ENCODE data around the gene NPW.

The NPW gene

GRCh38 chr16:2026461-2027023 is 7.0 kb downstream of the NPW start, which contains the start of gene NHERF2:
TSS of gene NHERF2 (plus strand) at chr16:2026902. CDS start at chr16:2027006, 104 bp downstream.
- H3K4me3 ChIP-seq (ENCODE audit: low read depth, low read length) = peak within 1 kb of the TSS; percentile 61
- in situ Hi-C loops (cut with HindIII; ENCODE audit: low sequenced_read_pairs) = no loop called here
- TF ChIP-seq CTCF (IDR thresholded peaks at IDR 0.05; ENCODE audit: low read depth, low read length) = no peak
- DNase-seq (ENCODE audit: low read depth, low spot score) = no peak

GRCh38 chr16:2027024-2028010 is 7.7 kb downstream of the NPW start:
- peak overlapping the region; percentile 61 for H3K4me3 ChIP-seq (ENCODE audit: low read depth, low read length)
- DNase-seq (ENCODE audit: low read depth, low spot score) = no peak
- no peak for TF ChIP-seq CTCF (IDR thresholded peaks at IDR 0.05; ENCODE audit: low read depth, low read length)
- in situ Hi-C loops (cut with HindIII; ENCODE audit: low sequenced_read_pairs) = no loop called here

GRCh38 chr16:2028146-2028545 is 8.6 kb downstream of the NPW start:
- in situ Hi-C loops (cut with HindIII; ENCODE audit: low sequenced_read_pairs) = no loop called here

GRCh38 chr16:2028620-2029220 is 9.1 kb downstream of the NPW start:
- DNase-seq (ENCODE audit: low read depth, low spot score) = no peak
- in situ Hi-C loops (cut with HindIII; ENCODE audit: low sequenced_read_pairs) = no loop called here
- H3K4me3 ChIP-seq (ENCODE audit: low read depth, low read length) = no peak overlapping the region
- no peak for TF ChIP-seq CTCF (IDR thresholded peaks at IDR 0.05; ENCODE audit: low read depth, low read length)

More at GRCh38 chr16:2028146-2028545, 8.6 kb downstream of the NPW start:
- no peak for TF ChIP-seq CTCF (IDR thresholded peaks at IDR 0.05; ENCODE audit: low read depth, low read length)
- no peak for DNase-seq (ENCODE audit: low read depth, low spot score)
- H3K4me3 ChIP-seq (ENCODE audit: low read depth, low read length) = peak overlapping the region; percentile 61

GRCh38 chr16:2029350-2029749 is 9.8 kb downstream of the NPW start:
- H3K4me3 ChIP-seq (ENCODE audit: low read depth, low read length) = no peak overlapping the region
- no peak for DNase-seq (ENCODE audit: low read depth, low spot score)
- in situ Hi-C loops (cut with HindIII; ENCODE audit: low sequenced_read_pairs) = no loop called here
- no peak for TF ChIP-seq CTCF (IDR thresholded peaks at IDR 0.05; ENCODE audit: low read depth, low read length)

DNA sequence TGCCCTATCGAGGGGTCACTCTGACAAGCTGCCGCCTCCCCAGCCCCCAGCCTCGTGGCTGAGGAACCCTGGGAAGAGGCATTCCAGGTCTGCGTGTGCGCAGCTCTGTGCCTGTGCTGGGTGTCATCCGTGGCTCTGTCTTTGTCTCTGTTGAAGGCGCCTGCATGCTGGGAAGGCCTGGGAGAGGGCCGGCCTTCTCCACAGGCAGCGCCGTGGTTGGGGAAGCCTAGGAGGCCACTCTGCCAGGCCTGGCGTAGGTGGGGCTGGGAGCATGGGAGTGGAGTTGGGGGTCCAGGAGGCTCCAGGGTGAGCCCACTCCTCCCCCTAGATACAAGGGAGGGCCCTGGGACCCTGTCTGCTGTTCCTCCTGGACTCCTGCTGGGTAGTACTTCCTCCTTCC is 10.5 kb downstream of the NPW start:
- H3K4me3 ChIP-seq (ENCODE audit: low read depth, low read length) = no peak overlapping the region
- DNase-seq (ENCODE audit: low read depth, low spot score) = no peak
- no peak for TF ChIP-seq CTCF (IDR thresholded peaks at IDR 0.05; ENCODE audit: low read depth, low read length)
- in situ Hi-C loops (cut with HindIII; ENCODE audit: low sequenced_read_pairs) = no loop called here
